Measurements from ENCODE around the gene ADGRA3.
"Not testable (repeated sequence)": the region's sequence is repeated elsewhere in the genome, so short reads cannot be mapped to it uniquely, and the experiment has no call there.

ADGRA3 gene

GRCh38 chr4:22435652-22436051 lies 80.2 kb downstream of the ADGRA3 start:
- no peak for DNase-seq (ENCODE audit: low read depth)

GRCh38 chr4:22434895-22435294 lies 81.0 kb downstream of the ADGRA3 start:
- DNase-seq (ENCODE audit: low read depth) = no peak

GRCh38 chr4:22430626-22431025 lies 85.2 kb downstream of the ADGRA3 start:
- DNase-seq (ENCODE audit: low read depth) = no peak

GRCh38 chr4:22428441-22428840 lies 87.4 kb downstream of the ADGRA3 start:
- DNase-seq (ENCODE audit: low read depth) = no peak

GRCh38 chr4:22427675-22428074 lies 88.2 kb downstream of the ADGRA3 start:
- DNase-seq (ENCODE audit: low read depth) = no peak

GRCh38 chr4:22420291-22420690 lies 95.6 kb downstream of the ADGRA3 start:
- DNase-seq (ENCODE audit: low read depth) = no peak

GRCh38 chr4:22417408-22417807 lies 98.5 kb downstream of the ADGRA3 start:
- DNase-seq (ENCODE audit: low read depth) = no peak

- no peak for DNase-seq (ENCODE audit: low read depth)
Observed at GRCh38 chr4:22416403-22416802, 99.5 kb downstream of the ADGRA3 start.

- DNase-seq (ENCODE audit: low read depth) = no peak
Observed at GRCh38 chr4:22414833-22415232, 101.0 kb downstream of the ADGRA3 start.

GRCh38 chr4:22413471-22413870 lies 102.4 kb downstream of the ADGRA3 start:
- no peak for DNase-seq (ENCODE audit: low read depth)

- DNase-seq (ENCODE audit: low read depth) = no peak
Observed at GRCh38 chr4:22412013-22412412, 103.9 kb downstream of the ADGRA3 start.

GRCh38 chr4:22410645-22411247 lies 105.1 kb downstream of the ADGRA3 start:
- no peak for DNase-seq (ENCODE audit: low read depth)

- DNase-seq (ENCODE audit: low read depth) = no peak
Observed at GRCh38 chr4:22408474-22408873, 107.4 kb downstream of the ADGRA3 start.

- DNase-seq (ENCODE audit: low read depth) = no peak
Observed at GRCh38 chr4:22407361-22407760, 108.5 kb downstream of the ADGRA3 start.

- no peak for DNase-seq (ENCODE audit: low read depth)
Observed at GRCh38 chr4:22398671-22399070, 117.2 kb downstream of the ADGRA3 start.

- DNase-seq (ENCODE audit: low read depth) = no peak
Observed at GRCh38 chr4:22391551-22391950, 124.3 kb downstream of the ADGRA3 start.

- no peak for DNase-seq (ENCODE audit: low read depth)
Observed at GRCh38 chr4:22389240-22389870, 126.5 kb downstream of the ADGRA3 start.

GRCh38 chr4:22385611-22386011 lies 130.3 kb downstream of the ADGRA3 start:
- DNase-seq (ENCODE audit: low read depth) = no peak

- no peak for DNase-seq (ENCODE audit: low read depth)
Observed at GRCh38 chr4:22384154-22384553, 131.7 kb downstream of the ADGRA3 start.

GRCh38 chr4:22382216-22382615 lies 133.7 kb downstream of the ADGRA3 start:
- DNase-seq (ENCODE audit: low read depth) = not testable (repeated sequence)

GRCh38 chr4:22372986-22373385 lies 142.9 kb downstream of the ADGRA3 start:
- DNase-seq (ENCODE audit: low read depth) = no peak

GRCh38 chr4:22369901-22370562 lies 145.8 kb downstream of the ADGRA3 start:
- no peak for DNase-seq (ENCODE audit: low read depth)

GRCh38 chr4:22363787-22364186 lies 152.1 kb downstream of the ADGRA3 start:
- DNase-seq (ENCODE audit: low read depth) = no peak

- no peak for DNase-seq (ENCODE audit: low read depth)
Observed at GRCh38 chr4:22363036-22363435, 152.8 kb downstream of the ADGRA3 start.

Measured in activated T-helper 9 cell treated with anti-CD3 and anti-CD28 coated beads, Interleukin-2, amount 50 U/mL, for 16 hours (primary cell).